ENCODE data around the gene OR13C2.

- no peak for TF ChIP-seq RXRA (IDR thresholded peaks at IDR 0.05)
- no peak for TF ChIP-seq NR2F2 (IDR thresholded peaks at IDR 0.05)
- no peak for TF ChIP-seq EGR1 (IDR thresholded peaks at IDR 0.05; ENCODE audit: low read depth in 2 of 2)
These were observed 5.8 kb upstream of the OR13C2 start for GRCh38 chr9:104611213-104611612.

All from liver (tissue), 2 donors.